H1 (cell line): Measurements from ENCODE around the gene RSU1. TPM values are rescaled to one million over a fixed set of nuclear protein-coding genes. Genes with fewer than 3 reads are reported as not detected.

ENCODE experiments used
- CTCF ChIA-PET: fragments of 300-600 bp; sonication (Branson Sonifier 250); formaldehyde crosslinking; loops from one replicate; lab custom pipeline; 2021; ENCODE audit not compliant: partially characterized antibody; lab: Charles Lee
- POLR2A ChIA-PET: fragments of 300-600 bp; sonication (Branson Sonifier 250); formaldehyde crosslinking; loops from one replicate; lab custom pipeline; 2021; ENCODE audit warnings: inconsistent platforms; ENCODE audit not compliant: partially characterized antibody; lab: Charles Lee
- DNase-seq, 2 experiments: peaks; one replicate each; pipeline versions ENCODE4 v3.0.0 to v3.0.0-alpha.2; 2010 to 2022; ENCODE audit warnings: low spot score in 2 of 2, low read depth in 1 of 2, mixed read lengths in 1 of 2
- FAIRE-seq: peaks from 2 replicates; lab custom pipeline; 2011; peaks lifted over from hg19 to GRCh38; lab: Jason Lieb, UNC
- H2AFZ ChIP-seq: 2 replicates; pipeline ENCODE4 v1.8.1; 2012; ENCODE audit warnings: low read length, inconsistent platforms
- H2AK5ac ChIP-seq: 2 replicates; pipeline ENCODE4 v1.6.1; 2013; ENCODE audit warnings: low read depth, low read length
- H2BK120ac ChIP-seq: replicated peaks from 2 replicates; pipeline ENCODE3; 2013; ENCODE audit warnings: low read depth, low read length, inconsistent platforms
- H2BK12ac ChIP-seq: 2 replicates; pipeline ENCODE4 v1.6.1; 2013; ENCODE audit warnings: low read depth, low read length
- H2BK15ac ChIP-seq: 2 replicates; pipeline ENCODE4 v1.6.1; 2013; ENCODE audit warnings: low read length
- H2BK20ac ChIP-seq: 2 replicates; pipeline ENCODE4 v1.6.1; 2013; ENCODE audit warnings: low read length
- H2BK5ac ChIP-seq: 2 replicates; pipeline ENCODE4 v1.6.1; 2013; ENCODE audit warnings: low read depth, low read length
- H3K14ac ChIP-seq: 2 replicates; pipeline ENCODE4 v1.6.1; 2013; ENCODE audit warnings: inconsistent platforms; ENCODE audit not compliant: insufficient read length
- H3K18ac ChIP-seq: 2 replicates; pipeline ENCODE4 v1.6.1; 2013; ENCODE audit warnings: low read length; ENCODE audit errors: extremely low read depth
- H3K23ac ChIP-seq: 2 replicates; pipeline ENCODE4 v1.6.1; 2013; ENCODE audit warnings: inconsistent platforms; ENCODE audit not compliant: insufficient read length
- H3K23me2 ChIP-seq: 2 replicates; pipeline ENCODE4 v1.6.1; 2013; ENCODE audit warnings: low read depth, low read length
- H3K27ac ChIP-seq: 2 replicates; pipeline ENCODE4 v1.6.1; 2011; ENCODE audit warnings: low read depth, low read length, inconsistent platforms
- H3K27me3 ChIP-seq, 4 experiments: replicated peaks in 1 of 4; 1 replicate in 1 of 4; 2 replicates in 3 of 4; pipeline versions ENCODE4 v1.6.1 to v1.8.1; 2011 to 2013; ENCODE audit warnings: low read length in 3 of 4, mild to moderate bottlenecking in 3 of 4, inconsistent platforms in 2 of 4, mixed read lengths in 2 of 4, moderate library complexity in 1 of 4; ENCODE audit not compliant: control insufficient read depth in 3 of 4, insufficient read depth in 3 of 4; ENCODE audit errors: extremely low read depth in 1 of 4
- H3K36me3 ChIP-seq, 4 experiments: 2 replicates each; pipeline versions ENCODE4 v1.6.1 to v1.8.1; 2011 to 2013; ENCODE audit warnings: mild to moderate bottlenecking in 4 of 4, low read length in 3 of 4, moderate library complexity in 2 of 4, control low read depth in 1 of 4, inconsistent platforms in 1 of 4; ENCODE audit not compliant: insufficient read depth in 4 of 4, control insufficient read depth in 2 of 4
- H3K4ac ChIP-seq: replicated peaks from 2 replicates; pipeline ENCODE3; 2013; ENCODE audit warnings: low read length, low read depth, mixed read lengths, inconsistent platforms; ENCODE audit not compliant: insufficient read length
- H3K4me1 ChIP-seq, 4 experiments: replicated peaks in 1 of 4; 1 replicate in 1 of 4; 2 replicates in 3 of 4; pipeline versions ENCODE4 v1.6.1 to v1.8.1; 2011 to 2013; ENCODE audit warnings: low read length in 3 of 4, inconsistent platforms in 2 of 4, mixed read lengths in 1 of 4; ENCODE audit not compliant: insufficient read depth in 4 of 4, control insufficient read depth in 3 of 4
- H3K4me2 ChIP-seq, 2 experiments: 2 replicates each; pipeline versions ENCODE4 v1.6.1 to v1.8.1; 2011 to 2013; ENCODE audit warnings: low read depth in 2 of 2, low read length in 2 of 2, control low read depth in 1 of 2, inconsistent platforms in 1 of 2, mild to moderate bottlenecking in 1 of 2; ENCODE audit not compliant: insufficient read depth in 1 of 2
- H3K4me3 ChIP-seq, 4 experiments: fragments of 200-600, 300-600 bp in 1 of 4; sonication (generic), shearing (Covaris generic), sonication (Bioruptor Twin) in 1 of 4; 2 replicates each; pipeline versions ENCODE4 v1.5.1 to v1.8.1; 2011 to 2016; ENCODE audit warnings: low read length in 4 of 4, low read depth in 3 of 4, control low read depth in 2 of 4, inconsistent platforms in 2 of 4, mild to moderate bottlenecking in 2 of 4, mixed read lengths in 1 of 4, moderate library complexity in 1 of 4; ENCODE audit not compliant: insufficient read depth in 2 of 4; ENCODE audit errors: extremely low read depth in 1 of 4
- H3K56ac ChIP-seq: replicated peaks from 2 replicates; pipeline ENCODE3; 2013; ENCODE audit warnings: low read depth, mild to moderate bottlenecking, mixed read lengths, low read length, inconsistent platforms; ENCODE audit not compliant: insufficient read length
- H3K79me1 ChIP-seq: 2 replicates; pipeline ENCODE4 v1.6.1; 2013; ENCODE audit warnings: low read depth, low read length, control low read depth
- H3K79me2 ChIP-seq, 2 experiments: 2 replicates each; pipeline versions ENCODE4 v1.6.1 to v1.8.1; 2012 to 2013; ENCODE audit warnings: low read length in 2 of 2, mild to moderate bottlenecking in 2 of 2, inconsistent platforms in 1 of 2; ENCODE audit not compliant: insufficient read depth in 2 of 2, control insufficient read depth in 1 of 2
- H3K9ac ChIP-seq, 4 experiments: replicated peaks in 1 of 4; 1 replicate in 1 of 4; 2 replicates in 3 of 4; pipeline versions ENCODE4 v1.6.1 to v1.8.1; 2011 to 2013; ENCODE audit warnings: low read depth in 3 of 4, low read length in 3 of 4, control low read depth in 2 of 4, mild to moderate bottlenecking in 2 of 4, moderate library complexity in 2 of 4, inconsistent platforms in 1 of 4; ENCODE audit errors: extremely low read depth in 1 of 4
- H3K9me3 ChIP-seq, 2 experiments: 2 replicates each; pipeline versions ENCODE4 v1.6.1 to v1.8.1; 2012 to 2013; ENCODE audit warnings: mild to moderate bottlenecking in 2 of 2, moderate library complexity in 2 of 2, control low read depth in 1 of 2, inconsistent platforms in 1 of 2, low read depth in 1 of 2, low read length in 1 of 2, mixed read lengths in 1 of 2; ENCODE audit not compliant: insufficient read depth in 2 of 2
- H4K20me1 ChIP-seq, 2 experiments: replicated peaks in 1 of 2; 2 replicates each; pipeline versions ENCODE3 to v1.8.1; 2011 to 2013; ENCODE audit warnings: inconsistent platforms in 2 of 2, low read length in 2 of 2, mild to moderate bottlenecking in 1 of 2; ENCODE audit not compliant: insufficient read depth in 2 of 2, control insufficient read depth in 1 of 2
- H4K5ac ChIP-seq: 2 replicates; pipeline ENCODE4 v1.6.1; 2013; ENCODE audit warnings: low read length, low read depth, mixed read lengths, inconsistent platforms; ENCODE audit not compliant: insufficient read length
- H4K8ac ChIP-seq: 2 replicates; pipeline ENCODE4 v1.8.0; 2013; ENCODE audit warnings: mild to moderate bottlenecking, moderate library complexity, low read length, inconsistent platforms; ENCODE audit not compliant: insufficient read depth; ENCODE audit errors: extremely low read depth
- H4K91ac ChIP-seq: replicated peaks from 2 replicates; pipeline ENCODE3; 2013; ENCODE audit warnings: low read length, mixed read lengths, inconsistent platforms; ENCODE audit not compliant: insufficient read length
- MAFK ChIP-seq: IDR thresholded peaks from 2 replicates; pipeline ENCODE4 v1.6.1; 2012; ENCODE audit warnings: low read depth, mild to moderate bottlenecking, improper control_type of control experiment, low read length
- POLR2A ChIP-seq, 2 experiments: IDR thresholded peaks; 1 replicate in 1 of 2; 2 replicates in 1 of 2; pipeline ENCODE4 v1.6.1; 2011; ENCODE audit warnings: low read depth in 2 of 2, low read length in 2 of 2, mild to moderate bottlenecking in 2 of 2; ENCODE audit errors: control extremely low read depth in 1 of 2
- RFX5 ChIP-seq: IDR thresholded peaks from 2 replicates; pipeline ENCODE4 v1.6.1; 2011; ENCODE audit warnings: low read depth, low read length, improper control_type of control experiment, borderline replicate concordance
- polyA plus RNA-seq, 7 experiments: library from polyadenylated mRNA; depleted of rRNA in 3 of 7; stranded (reverse) in 5 of 7; unstranded in 2 of 7; fragments of >200 nt in 5 of 7; fragments of 200-250 nt in 2 of 7; gene quantifications; 1 replicate in 5 of 7; 2 replicates in 1 of 7; 4 replicates in 1 of 7; pipeline versions ENCODE4 v1.2.1 to v1.2.3, GENCODE V29; 2011 to 2013; ENCODE audit warnings: missing spikeins in 2 of 7, mixed read lengths in 2 of 7
- total RNA-seq: library from RNA; stranded (reverse); fragmentation: NEBNext Ultra II Directional; extraction: Animal tissue kit (Norgen Biotek cat#: 25700); gene quantifications from 2 replicates; pipeline ENCODE4 v1.2.1, GENCODE V29; 2021
- TF ChIP-seq, protein P1 (sequence below): IDR thresholded peaks from 2 replicates; pipeline ENCODE4 v1.6.1; 2012; ENCODE audit warnings: inconsistent platforms

The RSU1 gene
- total and polyA plus RNA-seq, 2 of the 8 experiments (the other 6 are each of a cell fraction or from before 2014, with no cell fraction given) = 50.0 to 68.2 TPM

DNA sequence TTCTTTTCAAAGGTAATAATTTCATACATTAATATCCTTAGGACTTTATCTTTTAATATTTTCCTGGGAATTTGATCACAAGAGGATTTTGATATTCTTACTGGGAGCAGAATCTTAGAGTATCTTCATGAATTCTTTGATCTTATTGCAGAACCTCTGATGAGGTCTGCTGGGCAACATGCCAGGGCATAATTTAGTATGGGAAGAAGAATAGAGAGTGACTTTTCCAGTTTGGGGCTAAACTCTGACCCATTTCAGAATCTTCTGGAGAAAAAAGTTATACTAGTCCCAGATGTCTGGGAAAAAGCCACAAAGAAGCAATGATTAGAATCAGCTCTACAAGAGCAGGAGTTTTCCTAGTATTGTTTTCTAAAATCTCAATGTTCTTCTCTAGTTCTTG is 28.0 kb upstream of the RSU1 start:
- Histone ChIP-seq H3K79me1 (no peaks in the 10 kb centered on the region), H3K9ac (no peak overlapping the region), H2BK5ac (no peak overlapping the region), H4K8ac (no peak overlapping the region), H3K4me3 (no peak overlapping the region), H3K27me3 (no peaks in the 10 kb centered on the region), H3K23me2 (no peaks in the 10 kb centered on the region; the same call in 1 of the 2 replicates), H3K4me2 (no peak overlapping the region), H3K18ac (no peak overlapping the region), H3K27ac (no peak overlapping the region), H2AFZ (no peak overlapping the region), H3K79me2 (no peaks in the 10 kb centered on the region), H4K91ac (no peak overlapping the region), H3K56ac (no peak overlapping the region), H2AK5ac (no peak overlapping the region), H4K20me1 (no peaks in the 10 kb centered on the region), H2BK120ac (no peak overlapping the region), H2BK15ac (no peak overlapping the region), H3K4me1 (no peaks in the 10 kb centered on the region; a peak in 1 of 7 replicates), H3K36me3 (no peaks in the 10 kb centered on the region), H3K14ac (no peak overlapping the region), H3K4ac (no peak overlapping the region), H2BK12ac (no peak overlapping the region), H4K5ac (no peak overlapping the region), H2BK20ac (no peak overlapping the region), H3K9me3 (no peaks in the 10 kb centered on the region), H3K23ac (no peak overlapping the region)
- no peak for FAIRE-seq
- ChIA-PET POLR2A (no interaction called here), CTCF (interaction anchor here (0.5 to 2.6 kb wide), 16 partner anchors 11 to 585 kb away, joined by 3 to 11 read pairs (median 3); no protein-coding TSS in a partner anchor)
- no peak for DNase-seq
- TF ChIP-seq POLR2A (IDR thresholded peaks at IDR 0.05; ENCODE audit: control extremely low read depth in 1 of 2, low read depth in 2 of 2, low read length in 2 of 2) (no peak), MAFK (no peak), RFX5 (no peak)
- TF ChIP-seq, protein P1, sequence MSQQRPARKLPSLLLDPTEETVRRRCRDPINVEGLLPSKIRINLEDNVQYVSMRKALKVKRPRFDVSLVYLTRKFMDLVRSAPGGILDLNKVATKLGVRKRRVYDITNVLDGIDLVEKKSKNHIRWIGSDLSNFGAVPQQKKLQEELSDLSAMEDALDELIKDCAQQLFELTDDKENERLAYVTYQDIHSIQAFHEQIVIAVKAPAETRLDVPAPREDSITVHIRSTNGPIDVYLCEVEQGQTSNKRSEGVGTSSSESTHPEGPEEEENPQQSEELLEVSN = no peak
